Measurements from ENCODE around the gene SLIT3.

Gene SLIT3

DNA sequence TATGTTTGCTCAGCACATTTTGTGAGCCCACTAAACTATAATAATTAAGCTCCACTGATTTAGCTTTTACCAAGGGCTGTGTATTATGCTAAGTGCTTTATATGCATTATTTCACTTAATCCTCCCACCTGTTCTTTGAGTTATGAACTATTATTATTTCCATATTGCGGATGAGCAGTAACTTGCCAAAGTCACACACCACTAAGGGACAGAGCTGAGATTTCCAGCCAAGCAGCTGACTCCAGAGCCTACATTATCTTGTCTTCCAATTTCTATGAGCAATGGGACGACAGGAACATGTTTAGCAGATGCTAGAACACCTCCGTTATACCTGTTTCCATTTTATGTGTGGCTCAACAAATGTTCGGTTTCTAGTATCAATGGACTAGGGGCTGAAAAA, 484.3 kb downstream of the SLIT3 start:
- no peak for DNase-seq (ENCODE audit: low read depth)
- no peak overlapping the region for H3K4me3 ChIP-seq (ENCODE audit: low read depth, low read length)
- TF ChIP-seq, protein P1, sequence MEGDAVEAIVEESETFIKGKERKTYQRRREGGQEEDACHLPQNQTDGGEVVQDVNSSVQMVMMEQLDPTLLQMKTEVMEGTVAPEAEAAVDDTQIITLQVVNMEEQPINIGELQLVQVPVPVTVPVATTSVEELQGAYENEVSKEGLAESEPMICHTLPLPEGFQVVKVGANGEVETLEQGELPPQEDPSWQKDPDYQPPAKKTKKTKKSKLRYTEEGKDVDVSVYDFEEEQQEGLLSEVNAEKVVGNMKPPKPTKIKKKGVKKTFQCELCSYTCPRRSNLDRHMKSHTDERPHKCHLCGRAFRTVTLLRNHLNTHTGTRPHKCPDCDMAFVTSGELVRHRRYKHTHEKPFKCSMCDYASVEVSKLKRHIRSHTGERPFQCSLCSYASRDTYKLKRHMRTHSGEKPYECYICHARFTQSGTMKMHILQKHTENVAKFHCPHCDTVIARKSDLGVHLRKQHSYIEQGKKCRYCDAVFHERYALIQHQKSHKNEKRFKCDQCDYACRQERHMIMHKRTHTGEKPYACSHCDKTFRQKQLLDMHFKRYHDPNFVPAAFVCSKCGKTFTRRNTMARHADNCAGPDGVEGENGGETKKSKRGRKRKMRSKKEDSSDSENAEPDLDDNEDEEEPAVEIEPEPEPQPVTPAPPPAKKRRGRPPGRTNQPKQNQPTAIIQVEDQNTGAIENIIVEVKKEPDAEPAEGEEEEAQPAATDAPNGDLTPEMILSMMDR (conservative IDR thresholded peaks at IDR 0.05; ENCODE audit: low read depth, low read length), result no peak

DNA sequence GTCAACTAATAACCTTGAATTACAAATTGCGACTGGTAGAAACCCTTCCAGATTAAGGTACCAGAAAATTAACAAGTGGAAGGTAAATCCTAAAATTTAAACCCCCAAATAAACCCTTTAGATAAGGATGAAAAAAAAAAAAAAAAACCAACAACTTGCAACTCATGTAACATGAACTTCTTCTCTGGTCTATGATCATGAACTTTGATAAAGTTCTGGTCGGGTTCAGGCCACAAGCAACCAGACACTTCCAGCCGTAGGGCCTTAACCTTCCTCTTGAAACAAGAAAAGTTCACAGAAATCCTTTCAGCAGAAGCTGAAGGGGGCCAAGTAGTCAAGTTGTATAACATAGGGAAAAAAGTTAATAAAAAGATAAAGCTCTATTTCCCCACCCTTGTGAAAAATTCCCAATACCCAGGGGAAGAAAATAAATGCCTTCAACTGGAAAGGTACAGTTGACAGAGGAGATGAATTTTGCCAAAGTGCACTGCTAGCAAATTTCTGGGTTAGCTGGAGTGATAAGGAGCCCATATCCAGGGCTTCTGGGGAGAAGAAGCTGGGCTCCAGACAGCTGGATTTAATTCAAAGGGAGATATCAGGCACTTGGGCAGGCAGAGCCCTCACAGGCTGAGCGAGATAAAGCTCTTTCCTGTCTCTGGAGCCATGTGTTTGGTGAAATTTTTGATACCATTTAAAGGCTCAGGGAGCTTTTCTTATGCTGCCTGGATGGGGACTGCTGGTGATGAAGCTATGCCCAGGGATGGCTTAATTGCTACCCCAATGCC, 487.6 kb downstream of the SLIT3 start:
- no peak for DNase-seq (ENCODE audit: low read depth)
- TF ChIP-seq, protein P1 (conservative IDR thresholded peaks at IDR 0.05; ENCODE audit: low read depth, low read length), result no peak
- H3K4me3 ChIP-seq (ENCODE audit: low read depth, low read length), result no peak overlapping the region

DNA sequence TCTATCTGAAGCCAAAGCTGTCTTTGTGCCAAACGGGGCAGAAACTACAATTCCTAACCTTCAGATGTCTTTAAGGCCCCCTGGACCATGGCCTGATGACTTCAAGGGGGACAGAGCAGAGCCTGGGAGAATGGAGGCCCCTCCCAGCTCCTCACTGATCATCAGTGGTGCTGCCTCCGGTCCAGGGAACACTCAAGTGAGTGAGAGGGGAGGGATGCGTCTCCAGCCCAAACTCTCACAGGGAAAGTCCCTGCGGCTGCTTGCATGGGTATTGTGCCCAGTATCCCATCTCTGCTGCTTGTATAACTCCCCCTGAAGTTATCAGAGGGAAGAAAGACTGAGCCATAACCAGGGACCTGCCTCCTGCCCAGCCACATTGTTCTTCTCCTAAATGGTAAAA, 490.3 kb downstream of the SLIT3 start:
- no peak for DNase-seq (ENCODE audit: low read depth)
- no peak overlapping the region for H3K4me3 ChIP-seq (ENCODE audit: low read depth, low read length)
- TF ChIP-seq, protein P1 (conservative IDR thresholded peaks at IDR 0.05; ENCODE audit: low read depth, low read length), result no peak

DNA sequence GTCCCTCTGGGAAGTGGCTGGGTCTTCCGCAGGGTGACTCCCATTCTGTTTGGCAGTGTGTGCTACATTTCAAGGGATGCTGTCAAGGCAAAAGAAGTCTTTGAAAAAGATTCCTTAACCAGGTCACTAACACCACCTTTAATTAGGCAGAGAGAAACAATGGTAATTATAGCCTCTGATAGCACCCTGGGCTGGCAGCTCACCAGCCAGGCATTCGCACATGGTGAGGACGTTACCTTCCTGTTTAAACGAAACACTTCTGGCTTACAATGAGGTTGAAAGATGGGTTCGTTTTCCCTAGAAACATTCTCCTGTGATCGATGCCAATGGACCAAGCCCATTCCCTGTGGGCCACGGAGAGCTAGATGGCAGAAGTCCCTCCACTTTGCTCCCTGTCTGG, 491.7 kb downstream of the SLIT3 start:
- TF ChIP-seq, protein P1 (conservative IDR thresholded peaks at IDR 0.05; ENCODE audit: low read depth, low read length), result no peak
- H3K4me3 ChIP-seq (ENCODE audit: low read depth, low read length), result no peak overlapping the region
- no peak for DNase-seq (ENCODE audit: low read depth)

DNA sequence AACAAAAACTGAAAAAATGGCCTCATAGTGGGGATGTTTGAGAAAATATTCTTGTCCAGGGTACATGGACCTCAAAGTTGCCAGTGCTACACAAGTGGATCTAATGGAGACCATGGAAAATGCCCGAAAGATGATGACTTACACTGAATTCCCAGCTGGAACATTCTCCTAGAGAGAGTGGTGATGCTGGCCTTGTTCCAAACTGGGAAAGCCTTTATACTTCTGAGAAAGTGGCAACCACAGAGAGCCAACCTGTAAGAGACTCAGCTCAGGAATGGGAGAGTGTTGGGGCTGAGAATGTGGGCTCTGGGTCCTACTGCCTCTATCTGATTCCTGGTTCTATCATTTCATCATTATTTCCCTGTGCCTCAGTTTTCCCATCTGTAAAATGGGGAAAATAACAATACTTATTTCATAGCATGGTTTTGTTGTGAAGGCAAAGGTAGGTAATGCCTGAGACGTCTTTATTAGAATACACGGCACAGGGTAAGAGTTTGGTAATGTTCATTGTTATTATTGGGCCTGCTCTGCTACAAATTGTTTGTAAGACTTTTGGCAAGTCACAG, 492.8 kb downstream of the SLIT3 start:
- TF ChIP-seq, protein P1 (conservative IDR thresholded peaks at IDR 0.05; ENCODE audit: low read depth, low read length), result no peak
- no peak overlapping the region for H3K4me3 ChIP-seq (ENCODE audit: low read depth, low read length)
- DNase-seq (ENCODE audit: low read depth), result no peak

DNA sequence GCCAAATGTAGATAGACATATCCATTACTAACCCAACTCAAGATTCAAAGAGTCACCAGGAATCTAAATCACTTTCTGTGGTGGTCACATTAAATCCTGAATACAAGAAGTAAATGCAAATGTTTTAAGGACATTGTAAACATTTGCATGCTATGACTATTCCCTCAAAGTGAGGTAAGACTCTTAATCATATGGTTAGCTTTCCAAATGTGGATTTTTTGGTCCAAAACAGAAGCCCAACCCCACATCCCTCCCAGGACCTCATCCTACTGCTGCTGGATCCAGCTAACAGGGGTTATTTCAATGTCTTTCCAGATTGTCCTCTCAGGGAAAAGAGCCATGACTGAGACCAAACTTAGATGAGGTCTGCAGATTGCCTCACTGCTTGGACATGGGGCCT, 493.7 kb downstream of the SLIT3 start:
- TF ChIP-seq, protein P1 (conservative IDR thresholded peaks at IDR 0.05; ENCODE audit: low read depth, low read length), result no peak
- DNase-seq (ENCODE audit: low read depth), result no peak

DNA sequence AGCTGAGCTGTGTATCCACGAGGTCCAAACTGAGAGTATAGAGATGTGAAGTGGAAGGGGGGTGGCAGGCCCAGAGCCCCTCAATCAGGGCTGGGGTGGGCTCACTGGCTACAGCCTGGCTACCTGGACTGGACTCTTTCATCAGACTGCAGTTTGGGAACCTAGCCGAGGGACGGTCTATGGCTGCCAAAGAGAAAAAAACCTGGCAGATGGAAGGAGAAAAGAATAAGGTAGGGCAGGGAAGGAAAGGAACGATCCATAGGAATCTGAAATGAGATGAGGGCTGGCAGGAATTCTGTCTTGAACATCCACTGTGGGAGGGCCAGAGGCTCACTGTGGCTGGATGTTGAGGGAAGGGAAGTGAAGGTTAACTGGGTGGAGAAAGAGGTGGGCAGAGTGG, 497.4 kb downstream of the SLIT3 start:
- no peak overlapping the region for H3K4me3 ChIP-seq (ENCODE audit: low read depth, low read length)
- TF ChIP-seq, protein P1 (conservative IDR thresholded peaks at IDR 0.05; ENCODE audit: low read depth, low read length), result no peak
- no peak for DNase-seq (ENCODE audit: low read depth)

More for the DNA sequence above, 493.7 kb downstream of the SLIT3 start:
- H3K4me3 ChIP-seq (ENCODE audit: low read depth, low read length), result no peak overlapping the region
